WTC11 (cell line): Measurements from ENCODE around the gene ELOVL5. TPM values are rescaled to one million over a fixed set of nuclear protein-coding genes. Genes with fewer than 3 reads are reported as not detected.
"Not testable (repeated sequence)": the region's sequence is repeated elsewhere in the genome, so short reads cannot be mapped to it uniquely, and the experiment has no call there.

Experiments
- ATAC-seq: fragments of 200-7000 bp; cut with Tn5 transposase; 2 replicates; pipeline ENCODE4 v1.10.0; 2021; ENCODE audit warnings: mild to moderate bottlenecking, moderate library complexity
- CTCF ChIA-PET: fragments of 300-600 bp; sonication (Branson Sonifier 250); formaldehyde crosslinking; loops from one replicate; lab custom pipeline; 2021; ENCODE audit warnings: antibody characterized with exemption; lab: Charles Lee
- POLR2A ChIA-PET: fragments of 350-600 bp; sonication (Branson Sonifier 250); formaldehyde crosslinking; loops from one replicate; lab custom pipeline; 2021; ENCODE audit warnings: antibody characterized with exemption; lab: Charles Lee
- DNase-seq: peaks from one replicate; pipeline ENCODE4 v3.0.0; 2021; ENCODE audit warnings: low spot score
- H3K27ac Mint-ChIP-seq: 2 replicates; pipeline ENCODE4 v1.8.0; 2021; ENCODE audit warnings: mixed read lengths
- H3K27me3 Mint-ChIP-seq: 2 replicates; pipeline ENCODE4 v1.8.0; 2021; ENCODE audit warnings: low read depth, mild to moderate bottlenecking, moderate library complexity, mixed read lengths
- H3K36me3 Mint-ChIP-seq: 2 replicates; pipeline ENCODE4 v1.8.0; 2021; ENCODE audit warnings: mixed read lengths
- H3K4me1 Mint-ChIP-seq: 2 replicates; pipeline ENCODE4 v1.8.0; 2022; ENCODE audit warnings: mixed read lengths
- H3K4me3 Mint-ChIP-seq: 2 replicates; pipeline ENCODE4 v1.8.0; 2021; ENCODE audit warnings: mild to moderate bottlenecking, moderate library complexity, mixed read lengths
- H3K9me3 Mint-ChIP-seq: 2 replicates; pipeline ENCODE4 v1.8.0; 2021; ENCODE audit warnings: mixed read lengths
- CBFB ChIP-seq: sonication (generic); formaldehyde crosslinking; IDR thresholded peaks from 2 replicates; pipeline ENCODE4 v1.8.1; 2022; ENCODE audit warnings: mild to moderate bottlenecking, low read depth, missing genetic modification reagents
- HMGXB4 ChIP-seq: sonication (generic); formaldehyde crosslinking; IDR thresholded peaks from 2 replicates; pipeline ENCODE4 v1.8.1; 2023; ENCODE audit warnings: mild to moderate bottlenecking, moderate library complexity, missing genetic modification reagents
- MXD4 ChIP-seq: fragments of 250-450 bp; sonication (Bioruptor Pico); IDR thresholded peaks from 2 replicates; pipeline ENCODE4 v1.8.0; 2021; ENCODE audit warnings: mild to moderate bottlenecking, moderate library complexity, borderline replicate concordance
- SMAD4 ChIP-seq: sonication (generic); formaldehyde crosslinking; IDR thresholded peaks from 2 replicates; pipeline ENCODE4 v1.8.0; 2022; ENCODE audit warnings: mild to moderate bottlenecking, missing genetic modification reagents
- STAT6 ChIP-seq: sonication (generic); formaldehyde crosslinking; conservative IDR thresholded peaks from 2 replicates; pipeline ENCODE4 v1.8.1; 2023; ENCODE audit warnings: mild to moderate bottlenecking, low read depth, missing genetic modification reagents, moderate library complexity
- TCF7 ChIP-seq: sonication (generic); formaldehyde crosslinking; IDR thresholded peaks from 2 replicates; pipeline ENCODE4 v1.8.0; 2022; ENCODE audit warnings: mild to moderate bottlenecking, low read depth, missing genetic modification reagents, moderate library complexity
- TEAD1 ChIP-seq: sonication (generic); formaldehyde crosslinking; IDR thresholded peaks from 2 replicates; pipeline ENCODE4 v1.8.0; 2022; ENCODE audit warnings: mild to moderate bottlenecking, missing genetic modification reagents
- ZNF121 ChIP-seq: sonication (generic); formaldehyde crosslinking; IDR thresholded peaks from 2 replicates; pipeline ENCODE4 v1.8.0; 2023; ENCODE audit warnings: missing genetic modification reagents
- ZNF219 ChIP-seq: sonication (generic); formaldehyde crosslinking; IDR thresholded peaks from 2 replicates; pipeline ENCODE4 v1.8.0; 2023; ENCODE audit warnings: missing genetic modification reagents, mild to moderate bottlenecking, borderline replicate concordance
- ZNF317 ChIP-seq: sonication (generic); formaldehyde crosslinking; IDR thresholded peaks from 2 replicates; pipeline ENCODE4 v1.8.1; 2023; ENCODE audit warnings: low read depth, mild to moderate bottlenecking, moderate library complexity, missing genetic modification reagents, borderline replicate concordance
- ZNF416 ChIP-seq: fragments of 250-450 bp; sonication (Bioruptor Pico); IDR thresholded peaks from 2 replicates; pipeline ENCODE4 v1.9.0; 2021; ENCODE audit warnings: mild to moderate bottlenecking, inconsistent platforms
- ZNF671 ChIP-seq: fragments of 250-450 bp; sonication (Bioruptor Pico); IDR thresholded peaks from 2 replicates; pipeline ENCODE4 v1.8.0; 2021; ENCODE audit warnings: mild to moderate bottlenecking
- total RNA-seq: library from RNA; stranded (reverse); gene quantifications from 3 replicates; pipeline ENCODE4 v1.2.3, GENCODE V29; 2021
- TF ChIP-seq, protein P1 (sequence below): sonication (generic); formaldehyde crosslinking; IDR thresholded peaks from 2 replicates; pipeline ENCODE4 v1.8.1; 2023; ENCODE audit warnings: mild to moderate bottlenecking, missing genetic modification reagents
- TF ChIP-seq, protein P2 (sequence below): fragments of 200-600 bp; IDR thresholded peaks from 2 replicates; pipeline ENCODE4 v1.8.0; 2022; ENCODE audit warnings: antibody characterized with exemption
- TF ChIP-seq, protein P3 (sequence below): sonication (generic); formaldehyde crosslinking; IDR thresholded peaks from 2 replicates; pipeline ENCODE4 v1.8.1; 2022; ENCODE audit warnings: low read depth, mild to moderate bottlenecking, moderate library complexity, missing genetic modification reagents, borderline replicate concordance
- TF ChIP-seq, protein P4 (sequence below): fragments of 250-450 bp; sonication (Bioruptor Pico); IDR thresholded peaks from 2 replicates; pipeline ENCODE4 v1.9.0; 2021; ENCODE audit warnings: mild to moderate bottlenecking

ELOVL5 gene
- total RNA-seq, 1 experiment from 2014 or later = 122 TPM

- TF ChIP-seq MXD4 = no peak
- TF ChIP-seq, protein P1, sequence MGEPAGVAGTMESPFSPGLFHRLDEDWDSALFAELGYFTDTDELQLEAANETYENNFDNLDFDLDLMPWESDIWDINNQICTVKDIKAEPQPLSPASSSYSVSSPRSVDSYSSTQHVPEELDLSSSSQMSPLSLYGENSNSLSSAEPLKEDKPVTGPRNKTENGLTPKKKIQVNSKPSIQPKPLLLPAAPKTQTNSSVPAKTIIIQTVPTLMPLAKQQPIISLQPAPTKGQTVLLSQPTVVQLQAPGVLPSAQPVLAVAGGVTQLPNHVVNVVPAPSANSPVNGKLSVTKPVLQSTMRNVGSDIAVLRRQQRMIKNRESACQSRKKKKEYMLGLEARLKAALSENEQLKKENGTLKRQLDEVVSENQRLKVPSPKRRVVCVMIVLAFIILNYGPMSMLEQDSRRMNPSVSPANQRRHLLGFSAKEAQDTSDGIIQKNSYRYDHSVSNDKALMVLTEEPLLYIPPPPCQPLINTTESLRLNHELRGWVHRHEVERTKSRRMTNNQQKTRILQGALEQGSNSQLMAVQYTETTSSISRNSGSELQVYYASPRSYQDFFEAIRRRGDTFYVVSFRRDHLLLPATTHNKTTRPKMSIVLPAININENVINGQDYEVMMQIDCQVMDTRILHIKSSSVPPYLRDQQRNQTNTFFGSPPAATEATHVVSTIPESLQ (CRISPR knock-in tag) = no peak
- TF ChIP-seq ZNF121 = no peak
- no peak for TF ChIP-seq ZNF317 (CRISPR knock-in tag)
- TF ChIP-seq ZNF671 (CRISPR knock-in tag) = no peak
- no peak for TF ChIP-seq STAT6
- TF ChIP-seq SMAD4 (CRISPR knock-in tag) = no peak
- TF ChIP-seq, protein P2, sequence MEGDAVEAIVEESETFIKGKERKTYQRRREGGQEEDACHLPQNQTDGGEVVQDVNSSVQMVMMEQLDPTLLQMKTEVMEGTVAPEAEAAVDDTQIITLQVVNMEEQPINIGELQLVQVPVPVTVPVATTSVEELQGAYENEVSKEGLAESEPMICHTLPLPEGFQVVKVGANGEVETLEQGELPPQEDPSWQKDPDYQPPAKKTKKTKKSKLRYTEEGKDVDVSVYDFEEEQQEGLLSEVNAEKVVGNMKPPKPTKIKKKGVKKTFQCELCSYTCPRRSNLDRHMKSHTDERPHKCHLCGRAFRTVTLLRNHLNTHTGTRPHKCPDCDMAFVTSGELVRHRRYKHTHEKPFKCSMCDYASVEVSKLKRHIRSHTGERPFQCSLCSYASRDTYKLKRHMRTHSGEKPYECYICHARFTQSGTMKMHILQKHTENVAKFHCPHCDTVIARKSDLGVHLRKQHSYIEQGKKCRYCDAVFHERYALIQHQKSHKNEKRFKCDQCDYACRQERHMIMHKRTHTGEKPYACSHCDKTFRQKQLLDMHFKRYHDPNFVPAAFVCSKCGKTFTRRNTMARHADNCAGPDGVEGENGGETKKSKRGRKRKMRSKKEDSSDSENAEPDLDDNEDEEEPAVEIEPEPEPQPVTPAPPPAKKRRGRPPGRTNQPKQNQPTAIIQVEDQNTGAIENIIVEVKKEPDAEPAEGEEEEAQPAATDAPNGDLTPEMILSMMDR = no peak
These were observed 41.3 kb upstream of the ELOVL5 start (continued) for GRCh38 chr6:53390010-53390409.

DNA sequence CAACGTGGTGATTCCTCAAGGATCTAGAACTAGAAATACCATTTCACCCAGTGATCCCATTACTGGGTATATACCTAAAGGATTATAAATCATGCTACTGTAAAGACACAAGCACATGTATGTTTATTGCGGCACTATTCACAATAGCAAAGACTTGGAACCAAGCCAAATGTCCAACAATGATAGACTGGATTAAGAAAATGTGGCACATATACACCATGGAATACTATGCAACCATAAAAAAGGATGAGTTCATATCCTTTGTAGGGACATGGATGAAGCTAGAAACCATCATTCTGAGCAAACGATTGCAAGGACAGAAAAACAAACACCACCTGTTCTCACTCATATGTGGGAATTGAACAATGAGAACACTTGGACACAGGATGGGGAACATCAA is 39.9 kb upstream of the ELOVL5 start:
- H3K27me3 Mint-ChIP-seq = peaks cover 11% of the 10 kb centered on the region; the same call in 1 of the 2 replicates
- H3K9me3 Mint-ChIP-seq = peaks cover 22% of the 10 kb centered on the region
- H3K27ac Mint-ChIP-seq, H3K4me3 Mint-ChIP-seq, POLR2A ChIA-PET, H3K4me1 Mint-ChIP-seq, H3K36me3 Mint-ChIP-seq, DNase-seq, ATAC-seq, CTCF ChIA-PET: not testable (repeated sequence)

DNA sequence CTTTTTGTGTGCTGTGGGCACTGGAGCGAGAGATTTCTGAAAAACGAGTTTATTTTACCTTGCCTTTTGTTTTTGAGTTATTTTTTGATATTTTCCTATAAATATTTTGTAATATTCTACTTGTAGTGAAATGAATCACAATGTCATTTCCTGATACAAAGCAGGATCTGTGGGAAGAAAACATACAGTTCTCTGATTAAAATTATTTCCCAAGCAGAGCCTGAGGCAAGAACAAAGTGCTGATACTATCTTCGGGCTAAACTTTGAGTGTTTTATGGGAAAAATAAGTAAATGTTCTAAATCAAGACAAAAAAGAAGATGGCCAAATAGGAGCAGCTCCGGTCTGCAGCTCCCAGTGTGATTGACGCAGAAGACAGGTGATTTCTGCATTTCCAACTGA is 33.7 kb upstream of the ELOVL5 start:
- ChIA-PET POLR2A (no interaction called here), CTCF (no interaction called here)
- Mint-ChIP-seq H3K9me3 (peaks cover 34% of the 10 kb centered on the region), H3K27me3 (peaks cover 11% of the 10 kb centered on the region; the same call in 1 of the 2 replicates), H3K4me3 (no peak overlapping the region), H3K36me3 (peaks cover 19% of the 10 kb centered on the region), H3K27ac (no peak overlapping the region), H3K4me1 (no peaks in the 10 kb centered on the region)
- TF ChIP-seq, protein P1 (CRISPR knock-in tag) = no peak
- TF ChIP-seq, protein P2 = no peak
- TF ChIP-seq TCF7 (CRISPR knock-in tag) (no peak), ZNF219 (CRISPR knock-in tag) (no peak), TEAD1 (CRISPR knock-in tag) (no peak), HMGXB4 (CRISPR knock-in tag) (no peak), ZNF416 (CRISPR knock-in tag) (no peak), CBFB (CRISPR knock-in tag) (no peak)
- TF ChIP-seq, protein P3, sequence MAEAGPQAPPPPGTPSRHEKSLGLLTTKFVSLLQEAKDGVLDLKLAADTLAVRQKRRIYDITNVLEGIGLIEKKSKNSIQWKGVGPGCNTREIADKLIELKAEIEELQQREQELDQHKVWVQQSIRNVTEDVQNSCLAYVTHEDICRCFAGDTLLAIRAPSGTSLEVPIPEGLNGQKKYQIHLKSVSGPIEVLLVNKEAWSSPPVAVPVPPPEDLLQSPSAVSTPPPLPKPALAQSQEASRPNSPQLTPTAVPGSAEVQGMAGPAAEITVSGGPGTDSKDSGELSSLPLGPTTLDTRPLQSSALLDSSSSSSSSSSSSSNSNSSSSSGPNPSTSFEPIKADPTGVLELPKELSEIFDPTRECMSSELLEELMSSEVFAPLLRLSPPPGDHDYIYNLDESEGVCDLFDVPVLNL (CRISPR knock-in tag) = no peak
- TF ChIP-seq, protein P4, sequence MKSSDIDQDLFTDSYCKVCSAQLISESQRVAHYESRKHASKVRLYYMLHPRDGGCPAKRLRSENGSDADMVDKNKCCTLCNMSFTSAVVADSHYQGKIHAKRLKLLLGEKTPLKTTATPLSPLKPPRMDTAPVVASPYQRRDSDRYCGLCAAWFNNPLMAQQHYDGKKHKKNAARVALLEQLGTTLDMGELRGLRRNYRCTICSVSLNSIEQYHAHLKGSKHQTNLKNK (CRISPR knock-in tag) = no peak
- ATAC-seq = no peak
- no peak for DNase-seq
